HL-60/S4 treated with retinoic acid at 250 ng/mL for 4 days and 3 days (cell line): Measurements from ENCODE around the gene ISOC1.

Experiments
- in situ Hi-C: fragments of 300-500 bp; cut with MboI; formaldehyde crosslinking; loops from 2 replicates; pipeline ENCODE4 v1.7.0; 2022; ENCODE audit warnings: low sequenced_read_pairs

The ISOC1 gene

GRCh38 chr5:129124608-129125007 lies 30.1 kb downstream of the ISOC1 start:
- in situ Hi-C loops: no loop called here

GRCh38 chr5:129125819-129126218 lies 31.3 kb downstream of the ISOC1 start:
- in situ Hi-C loops: no loop called here

- in situ Hi-C loops: no loop called here
Observed at GRCh38 chr5:129133553-129133952, 39.0 kb downstream of the ISOC1 start.

- in situ Hi-C loops: no loop called here
Observed at GRCh38 chr5:129135633-129136032, 41.1 kb downstream of the ISOC1 start.

GRCh38 chr5:129137637-129138036 lies 43.1 kb downstream of the ISOC1 start:
- in situ Hi-C loops: no loop called here

GRCh38 chr5:129141078-129141477 lies 46.5 kb downstream of the ISOC1 start:
- in situ Hi-C loops: no loop called here

GRCh38 chr5:129141696-129142095 lies 47.1 kb downstream of the ISOC1 start:
- in situ Hi-C loops: no loop called here

GRCh38 chr5:129155876-129156275 lies 61.3 kb downstream of the ISOC1 start:
- in situ Hi-C loops: no loop called here

- in situ Hi-C loops: no loop called here
Observed at GRCh38 chr5:129161830-129162229, 67.3 kb downstream of the ISOC1 start.
